Osteocyte (in vitro differentiated cells): ENCODE data around the gene ACTG2. TPM values are rescaled to one million over a fixed set of nuclear protein-coding genes. Genes with fewer than 3 reads are reported as not detected.
"Not testable (repeated sequence)": the region's sequence is repeated elsewhere in the genome, so short reads cannot be mapped to it uniquely, and the experiment has no call there.

Experiments
- DNase-seq: peaks from one replicate; pipeline ENCODE4 v3.0.0; 2021; ENCODE audit warnings: mixed read lengths; ENCODE audit not compliant: unreplicated experiment; ENCODE audit errors: extremely low spot score
- H3K27ac Mint-ChIP-seq: one replicate; pipeline ENCODE4 v1.8.0; 2021; ENCODE audit warnings: mild to moderate bottlenecking, mixed read lengths; ENCODE audit not compliant: unreplicated experiment
- H3K27me3 Mint-ChIP-seq: one replicate; pipeline ENCODE4 v1.8.0; 2021; ENCODE audit warnings: mixed read lengths; ENCODE audit not compliant: unreplicated experiment
- H3K36me3 Mint-ChIP-seq: one replicate; pipeline ENCODE4 v1.8.0; 2021; ENCODE audit warnings: mixed read lengths; ENCODE audit not compliant: unreplicated experiment
- H3K4me1 Mint-ChIP-seq: one replicate; pipeline ENCODE4 v1.8.0; 2021; ENCODE audit warnings: mixed read lengths; ENCODE audit not compliant: unreplicated experiment
- H3K4me3 Mint-ChIP-seq: one replicate; pipeline ENCODE4 v1.8.0; 2021; ENCODE audit warnings: mild to moderate bottlenecking, moderate library complexity, mixed read lengths; ENCODE audit not compliant: unreplicated experiment
- H3K9me3 Mint-ChIP-seq: one replicate; pipeline ENCODE4 v1.8.0; 2021; ENCODE audit warnings: mixed read lengths; ENCODE audit not compliant: unreplicated experiment
- CTCF ChIP-seq: fragments of 200-600 bp; sonication (generic); IDR thresholded peaks from 2 replicates; pipeline ENCODE4 v1.5.0; 2021; ENCODE audit warnings: antibody characterized with exemption, mild to moderate bottlenecking, moderate library complexity
- total RNA-seq: library from RNA; stranded (reverse); gene quantifications from 2 replicates; pipeline ENCODE4 v1.2.1, GENCODE V29; 2021

ACTG2 gene
- total RNA-seq, 1 donor from 2014 or later, result 191 TPM

GRCh38 chr2:73870084-73870483 is 22.7 kb upstream of the ACTG2 start:
- Mint-ChIP-seq H3K4me1 (peaks cover 9% of the 10 kb centered on the region), H3K36me3 (peaks cover 23% of the 10 kb centered on the region), H3K9me3 (no peaks in the 10 kb centered on the region), H3K4me3 (no peak overlapping the region), H3K27me3 (no peaks in the 10 kb centered on the region), H3K27ac (peak overlapping the region; percentile 52)
- no peak for DNase-seq
- TF ChIP-seq CTCF, result no peak

- Mint-ChIP-seq H3K27ac (no peak overlapping the region), H3K36me3 (peaks cover 6% of the 10 kb centered on the region), H3K4me3 (no peak overlapping the region), H3K27me3 (peaks cover 2% of the 10 kb centered on the region), H3K4me1 (no peaks in the 10 kb centered on the region), H3K9me3 (no peaks in the 10 kb centered on the region)
- DNase-seq, result peak; percentile 15
- TF ChIP-seq CTCF, result no peak
These were observed 15.6 kb upstream of the ACTG2 start for GRCh38 chr2:73877071-73877802.

GRCh38 chr2:73877984-73878383 is 14.8 kb upstream of the ACTG2 start:
- H3K27me3 Mint-ChIP-seq, H3K36me3 Mint-ChIP-seq, H3K4me3 Mint-ChIP-seq, H3K4me1 Mint-ChIP-seq, H3K9me3 Mint-ChIP-seq, H3K27ac Mint-ChIP-seq, DNase-seq: not testable (repeated sequence)

- Mint-ChIP-seq H3K4me3 (no peak overlapping the region), H3K4me1 (peaks cover 11% of the 10 kb centered on the region), H3K9me3 (no peaks in the 10 kb centered on the region), H3K36me3 (no peaks in the 10 kb centered on the region), H3K27me3 (peaks cover 2% of the 10 kb centered on the region), H3K27ac (no peak overlapping the region)
- no peak for TF ChIP-seq CTCF
- no peak for DNase-seq
These were observed 7.4 kb upstream of the ACTG2 start for GRCh38 chr2:73885406-73885805.

GRCh38 chr2:73886357-73886756 is 6.5 kb upstream of the ACTG2 start:
- peaks cover 16% of the 10 kb centered on the region for H3K4me1 Mint-ChIP-seq
- TF ChIP-seq CTCF, result no peak
- no peak overlapping the region for H3K27ac Mint-ChIP-seq

GRCh38 chr2:73887596-73888353 is 5.0 kb upstream of the ACTG2 start:
- not testable (repeated sequence) for H3K27ac Mint-ChIP-seq, H3K36me3 Mint-ChIP-seq, H3K4me3 Mint-ChIP-seq, H3K9me3 Mint-ChIP-seq, H3K27me3 Mint-ChIP-seq
- DNase-seq, result peak; percentile 48
- peaks cover 30% of the 10 kb centered on the region for H3K4me1 Mint-ChIP-seq

More at GRCh38 chr2:73886357-73886756, 6.5 kb upstream of the ACTG2 start:
- no peak overlapping the region for H3K4me3 Mint-ChIP-seq
- no peak for DNase-seq
- no peaks in the 10 kb centered on the region for H3K36me3 Mint-ChIP-seq
- no peaks in the 10 kb centered on the region for H3K9me3 Mint-ChIP-seq
- no peaks in the 10 kb centered on the region for H3K27me3 Mint-ChIP-seq
